K562 (cell line): ENCODE results near the gene NCAPD2. TPM values are rescaled to one million over a fixed set of nuclear protein-coding genes. Genes with fewer than 3 reads are reported as not detected.

Experiments used
- ATAC-seq: fragments of 200-7000 bp; cut with Tn5 transposase; 3 replicates; pipeline ENCODE4 v1.9.1; 2020; ENCODE audit warnings: moderate library complexity
- BruUV-seq: library from RNA; stranded (reverse); fragments of 400-500 nt; replicated peaks from 2 replicates; lab custom pipeline; 2021; lab: Mats Ljungman, UMichigan
- CTCF ChIA-PET: fragments of 300-600 bp; formaldehyde crosslinking; extraction: SDS; loops from one replicate; lab custom pipeline; 2021; ENCODE audit warnings: low intra/inter-chr PET ratio; lab: Yijun Ruan, JAX
- POLR2A ChIA-PET: fragments of 300-600, 350-650 bp; sonication (Branson Sonifier 250); formaldehyde crosslinking; extraction: SDS; loops from one replicate; lab custom pipeline; 2021; ENCODE audit warnings: antibody characterized with exemption, inconsistent platforms; lab: Yijun Ruan, JAX
- DNase-seq, 4 experiments: peaks; one replicate each; pipeline versions ENCODE4 v3.0.0 to v3.0.0-alpha.2; 2011 to 2018; ENCODE audit warnings: low spot score in 3 of 4, mixed read lengths in 3 of 4; ENCODE audit errors: extremely low read depth in 1 of 4
- FAIRE-seq: peaks from 2 replicates; lab custom pipeline; 2011; peaks lifted over from hg19 to GRCh38; lab: Jason Lieb, UNC
- H2AFZ ChIP-seq: 2 replicates; pipeline ENCODE4 v1.6.0; 2011; ENCODE audit warnings: low read depth, low read length, control low read depth, inconsistent platforms
- H3K27ac ChIP-seq: fragments of 200-600 bp; 3 replicates; pipeline ENCODE4 v1.8.0; 2011; ENCODE audit warnings: low read depth, mild to moderate bottlenecking, control low read depth, inconsistent platforms, low read length, moderate library complexity, mixed read lengths; ENCODE audit errors: extremely low read depth
- H3K27me3 ChIP-seq, 2 experiments: fragments of 300-600 bp in 1 of 2; 2 replicates in 1 of 2; 3 replicates in 1 of 2; pipeline versions ENCODE4 v1.6.0 to v1.8.0; 2011; ENCODE audit warnings: inconsistent platforms in 2 of 2, low read length in 2 of 2, mild to moderate bottlenecking in 1 of 2, mixed read lengths in 1 of 2, moderate library complexity in 1 of 2; ENCODE audit not compliant: control insufficient read depth in 2 of 2, insufficient read depth in 2 of 2
- H3K36me3 ChIP-seq: fragments of 300-600 bp; 3 replicates; pipeline ENCODE4 v1.8.0; 2011; ENCODE audit warnings: mild to moderate bottlenecking, low read length, inconsistent platforms; ENCODE audit not compliant: control insufficient read depth, insufficient read depth
- H3K4me1 ChIP-seq, 2 experiments: fragments of 200-600 bp in 1 of 2; replicated peaks in 1 of 2; 2 replicates in 1 of 2; 3 replicates in 1 of 2; pipeline versions ENCODE4 v1.5.1 to v1.8.0; 2011; ENCODE audit warnings: inconsistent platforms in 2 of 2, low read length in 2 of 2, mild to moderate bottlenecking in 1 of 2, mixed read lengths in 1 of 2, moderate library complexity in 1 of 2; ENCODE audit not compliant: control insufficient read depth in 2 of 2, insufficient read depth in 2 of 2
- H3K4me2 ChIP-seq: 2 replicates; pipeline ENCODE4 v1.6.1; 2011; ENCODE audit warnings: low read length, control low read depth, inconsistent platforms, mixed read lengths; ENCODE audit not compliant: insufficient read depth
- H3K4me3 ChIP-seq: fragments of 200-600 bp; sonication (generic), shearing (Covaris generic); 2 replicates; pipeline ENCODE4 v1.5.1; 2016; ENCODE audit warnings: control low read depth, inconsistent platforms
- H3K79me2 ChIP-seq: fragments of 200-600 bp; 3 replicates; pipeline ENCODE4 v1.8.0; 2011; ENCODE audit warnings: low read length, inconsistent platforms; ENCODE audit not compliant: control insufficient read depth, insufficient read depth
- H3K9ac ChIP-seq, 2 experiments: 2 replicates each; pipeline versions ENCODE4 v1.6.0 to v1.6.1; 2011; ENCODE audit warnings: low read depth in 2 of 2, low read length in 2 of 2, control low read depth in 1 of 2, inconsistent platforms in 1 of 2, mild to moderate bottlenecking in 1 of 2, mixed read lengths in 1 of 2; ENCODE audit not compliant: insufficient read depth in 1 of 2
- H3K9me1 ChIP-seq: one replicate; pipeline ENCODE4 v1.6.0; 2011; ENCODE audit warnings: inconsistent platforms, mild to moderate bottlenecking, low read length, moderate library complexity; ENCODE audit not compliant: control insufficient read depth, insufficient read depth
- H3K9me3 ChIP-seq: replicated peaks from 2 replicates; pipeline ENCODE4 v1.5.1; 2011; ENCODE audit warnings: low read depth, low read length, inconsistent platforms; ENCODE audit not compliant: control insufficient read depth, insufficient read depth
- H4K20me1 ChIP-seq: replicated peaks from 2 replicates; pipeline ENCODE4 v1.6.1; 2011; ENCODE audit warnings: low read length, inconsistent platforms, mixed read lengths; ENCODE audit not compliant: control insufficient read depth, insufficient read depth
- ATF1 ChIP-seq, 2 experiments: fragments of 450-650 bp in 1 of 2; IDR thresholded peaks; 2 replicates each; pipeline ENCODE4 v1.6.1; 2016; ENCODE audit warnings: missing compliant biosample characterization in 1 of 2, missing genetic modification characterization in 1 of 2
- ATF2 ChIP-seq: sonication (generic); formaldehyde crosslinking; IDR thresholded peaks from 2 replicates; pipeline ENCODE4 v1.8.1; 2022; ENCODE audit warnings: missing genetic modification reagents
- CBX2 ChIP-seq: fragments of 200-600 bp; sonication (generic); IDR thresholded peaks from one replicate; pipeline ENCODE4 v1.6.1; 2012; ENCODE audit warnings: mild to moderate bottlenecking, low read length, inconsistent platforms; ENCODE audit not compliant: insufficient read depth, poor library complexity, severe bottlenecking
- GABPA ChIP-seq: fragments of 200-800 bp; sonication (Bioruptor generic); conservative IDR thresholded peaks from 2 replicates; pipeline ENCODE4 v1.6.1; 2016; ENCODE audit warnings: low read depth, missing genetic modification characterization, missing compliant biosample characterization
- GTF2B ChIP-seq: IDR thresholded peaks from 2 replicates; pipeline ENCODE4 v1.6.1; 2011; ENCODE audit not compliant: insufficient read length; ENCODE audit errors: extremely low read depth
- MAX ChIP-seq: sonication (generic); formaldehyde crosslinking; IDR thresholded peaks from 2 replicates; pipeline ENCODE4 v1.9.0; 2022; ENCODE audit warnings: mild to moderate bottlenecking, missing genetic modification reagents
- NEUROD1 ChIP-seq: fragments of 150-350 bp; IDR thresholded peaks from 2 replicates; pipeline ENCODE4 v1.6.1; 2014; ENCODE audit warnings: borderline replicate concordance, low read length, low read depth; ENCODE audit not compliant: partially characterized antibody
- NR0B1 ChIP-seq: fragments of 450-650 bp; IDR thresholded peaks from one replicate; pipeline ENCODE4 v1.6.1; 2018; ENCODE audit warnings: mild to moderate bottlenecking, moderate library complexity; ENCODE audit not compliant: partially characterized antibody
- RBM25 ChIP-seq: fragments of 200-400 bp; formaldehyde crosslinking; IDR thresholded peaks from 2 replicates; pipeline ENCODE4 v1.6.1; 2018; ENCODE audit warnings: low read length, low read depth, moderate library complexity; ENCODE audit not compliant: severe bottlenecking
- TCF7 ChIP-seq: sonication (generic); IDR thresholded peaks from 2 replicates; pipeline ENCODE4 v1.6.1; 2016; ENCODE audit warnings: antibody characterized with exemption, borderline replicate concordance
- ZBTB7A ChIP-seq: IDR thresholded peaks from 2 replicates; pipeline ENCODE4 v1.6.1; 2011; ENCODE audit warnings: low read depth, mild to moderate bottlenecking, low read length, moderate library complexity, borderline replicate concordance; ENCODE audit not compliant: control insufficient read depth
- ZC3H4 ChIP-seq: sonication (generic); formaldehyde crosslinking; IDR thresholded peaks from 2 replicates; pipeline ENCODE4 v1.9.0; 2021; ENCODE audit warnings: missing genetic modification reagents, borderline replicate concordance
- WGBS: fragments of 100-300 bp; shearing (Covaris generic); methylation state at CpG from one replicate; pipeline ENCODE4 v1.1.6; 2016; ENCODE audit warnings: low coverage, mixed read lengths; ENCODE audit not compliant: insufficient coverage; ENCODE audit errors: missing lambda C conversion rate; 5-methylcytosine and 5-hydroxymethylcytosine counted together
- in situ Hi-C: fragments of 300-500 bp; cut with MboI; formaldehyde crosslinking; loops from 4 replicates; pipeline ENCODE4 v1.15.0; 2018; ENCODE audit warnings: inconsistent platforms, mixed read lengths
- intact Hi-C: fragments of 100-400 bp; cut with micrococcal nuclease; formaldehyde crosslinking; loops from 2 replicates; pipeline ENCODE4 v1.14.2; 2022
- polyA plus RNA-seq, 8 experiments: library from polyadenylated mRNA; depleted of rRNA in 4 of 8; stranded (reverse) in 5 of 8; unstranded in 3 of 8; fragments of >200 nt; fragmentation: Nextera tagmentation in 2 of 8; fragmentation: Illumina TruSeq in 1 of 8; extraction: Ambion mirVana in 2 of 8; extraction: Trizol in 1 of 8; gene quantifications; 2 replicates each; pipeline versions ENCODE4 v1.2.1 to v1.2.3, GENCODE V29; 2011 to 2014; ENCODE audit warnings: inconsistent platforms in 1 of 8, missing spikeins in 1 of 8
- total RNA-seq, 7 experiments: library from RNA; depleted of rRNA in 6 of 7; stranded (reverse); fragments of >200 nt in 6 of 7; fragmentation: Illumina TruSeq in 2 of 7; extraction: Trizol in 2 of 7; gene quantifications; 2 replicates each; pipeline versions ENCODE4 v1.2.1 to v1.2.3, GENCODE V29; 2011 to 2021; ENCODE audit warnings: low replicate concordance in 1 of 7
- TF ChIP-seq, protein P1 (sequence below): fragments of 250-450 bp; sonication (Bioruptor Pico); IDR thresholded peaks from 2 replicates; pipeline ENCODE4 v1.5.1; 2021; ENCODE audit warnings: mild to moderate bottlenecking

NCAPD2 gene
- total and polyA plus RNA-seq, 9 of the 15 experiments (the other 6 are each of a cell fraction or from before 2014, with no cell fraction given): 16.9 to 93.7 (median 68.3) TPM

DNA sequence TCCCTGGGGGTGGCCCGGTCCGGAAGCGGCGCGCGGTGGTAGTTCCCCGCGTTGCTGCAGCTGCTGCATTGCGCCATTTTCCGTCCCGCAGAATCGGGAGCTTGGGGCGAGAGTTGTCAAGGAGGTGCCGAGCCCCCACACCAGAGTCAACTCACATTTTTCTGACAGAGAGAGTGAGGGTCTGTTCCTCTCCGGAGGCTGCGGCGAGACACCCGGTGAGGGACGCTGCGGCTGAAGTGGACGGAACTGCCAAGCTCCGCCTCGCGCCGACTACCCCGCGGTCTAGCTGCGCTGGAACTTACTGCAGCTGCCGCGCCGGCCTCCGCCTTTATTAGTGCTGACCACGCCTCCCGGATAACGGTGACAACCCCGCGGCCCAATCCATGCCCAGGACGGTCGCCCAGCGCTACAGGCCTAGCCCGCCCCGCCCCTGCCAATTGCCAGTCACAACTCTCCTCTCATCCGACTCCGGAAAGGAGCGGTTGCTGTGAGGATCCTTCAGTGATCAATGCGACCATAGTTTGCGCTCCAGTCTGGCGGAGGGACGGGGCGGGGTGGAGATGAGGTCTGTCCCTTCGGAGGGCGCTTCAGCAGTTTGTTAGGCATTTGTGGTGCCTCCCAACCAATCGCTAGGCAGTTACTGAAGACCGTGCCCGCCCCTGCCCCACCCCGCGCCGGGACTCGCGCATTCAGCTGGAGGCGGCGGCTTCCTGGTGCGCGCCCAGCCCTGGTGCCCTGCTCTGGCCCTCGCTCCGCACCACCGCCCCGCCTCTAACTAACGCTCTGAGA is 23.3 kb upstream of the NCAPD2 start, which contains the start of gene VAMP1:
TSS of gene VAMP1 (minus strand) at position 303 of the 789 bp plus-strand sequence. CDS start at position 157, 146 bp downstream.
- ChIA-PET CTCF (no interaction called here), POLR2A (interaction anchor here (0.7 to 2.3 kb wide), 22 partner anchors 9 to 473 kb away, joined by 3 to 12 read pairs (median 4); partner anchors contain the start of genes C12orf57, GAPDH, MRPL51 and RNU7-1)
- peak within 1 kb of the TSS; percentile 52 to 92 for H3K9ac ChIP-seq
- no peaks in the 10 kb centered on the region for H3K27me3 ChIP-seq
- no TSS peak for BruUV-seq
- peak within 1 kb of the TSS; percentile 63 for H3K27ac ChIP-seq
- peak within 1 kb of the TSS; percentile 84 for H3K4me2 ChIP-seq
- intact Hi-C loops (loop anchor here (5.0 kb wide), 1 partner anchor 133 kb away; no protein-coding TSS in a partner anchor), in situ Hi-C loops (loop anchor here (25.0 kb wide), 1 partner anchor 408 kb away; no protein-coding TSS in a partner anchor)
- FAIRE-seq (peak; percentile 95), DNase-seq (peak; percentile 84 to 94 (median 90)), ATAC-seq (peak; percentile 99)
- peak within 1 kb of the TSS; percentile 86 for H2AFZ ChIP-seq
- no peaks in the 10 kb centered on the region for H4K20me1 ChIP-seq
- WGBS: under 1% methylated on average over 36 of the region's 69 CpGs
- no peaks in the 10 kb centered on the region for H3K9me3 ChIP-seq
- no peaks in the 10 kb centered on the region for H3K9me1 ChIP-seq
- H3K4me1 ChIP-seq: peaks cover 14 to 19% of the 10 kb centered on the region in 2 experiments; a peak in 4 of 5 replicates
- H3K4me3 ChIP-seq: peak within 1 kb of the TSS; percentile 69
- H3K79me2 ChIP-seq: no peaks in the 10 kb centered on the region; the same call in 2 of the 3 replicates
- peaks cover 3% of the 10 kb centered on the region; the same call in 1 of the 3 replicates for H3K36me3 ChIP-seq
- TF ChIP-seq GABPA: no peak
- no peak; the same call in 1 of the 2 replicates for TF ChIP-seq ZBTB7A
- no peak for TF ChIP-seq ATF1 (CRISPR knock-in tag; IDR thresholded peaks at IDR 0.05)
- TF ChIP-seq ATF1 (tag; IDR thresholded peaks at IDR 0.05): peak; percentile 77
- peak; percentile 58 for TF ChIP-seq MAX (CRISPR knock-in tag)
- no peak for TF ChIP-seq ZC3H4 (CRISPR knock-in tag)
- peak; percentile 45 for TF ChIP-seq GTF2B
- TF ChIP-seq RBM25: peak; percentile 73
- peak; percentile 38; the same call in 1 of the 2 replicates for TF ChIP-seq TCF7
- peak; percentile 72 for TF ChIP-seq NEUROD1
- TF ChIP-seq, protein P1, sequence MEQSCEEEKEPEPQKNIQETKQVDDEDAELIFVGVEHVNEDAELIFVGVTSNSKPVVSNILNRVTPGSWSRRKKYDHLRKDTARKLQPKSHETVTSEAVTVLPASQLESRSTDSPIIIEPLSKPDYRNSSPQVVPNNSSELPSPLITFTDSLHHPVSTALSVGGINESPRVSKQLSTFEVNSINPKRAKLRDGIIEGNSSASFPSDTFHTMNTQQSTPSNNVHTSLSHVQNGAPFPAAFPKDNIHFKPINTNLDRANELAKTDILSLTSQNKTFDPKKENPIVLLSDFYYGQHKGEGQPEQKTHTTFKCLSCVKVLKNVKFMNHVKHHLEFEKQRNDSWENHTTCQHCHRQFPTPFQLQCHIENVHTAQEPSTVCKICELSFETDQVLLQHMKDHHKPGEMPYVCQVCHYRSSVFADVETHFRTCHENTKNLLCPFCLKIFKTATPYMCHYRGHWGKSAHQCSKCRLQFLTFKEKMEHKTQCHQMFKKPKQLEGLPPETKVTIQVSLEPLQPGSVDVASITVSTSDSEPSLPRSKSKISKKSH (CRISPR knock-in tag): no peak
- TF ChIP-seq CBX2: no peak
- TF ChIP-seq ATF2 (CRISPR knock-in tag): 0 out of 2 replicates have a peak, but pooled peaks have one; percentile 38
- no peak for TF ChIP-seq NR0B1
